GM10248 (cell line): ENCODE data around the gene KRTAP4-6.
"Not testable (repeated sequence)": the region's sequence is repeated elsewhere in the genome, so short reads cannot be mapped to it uniquely, and the experiment has no call there.

Experiments used
- CTCF ChIA-PET: fragments of 300-600 bp; sonication (Branson Sonifier 250); formaldehyde crosslinking; extraction: SDS; loops from one replicate; lab custom pipeline; 2021; ENCODE audit warnings: antibody characterized with exemption; lab: Yijun Ruan, JAX
- POLR2A ChIA-PET: fragments of 350-650 bp; sonication (Branson Sonifier 250); formaldehyde crosslinking; extraction: SDS; loops from one replicate; lab custom pipeline; 2020; ENCODE audit warnings: antibody characterized with exemption; lab: Yijun Ruan, JAX
- DNase-seq: peaks from one replicate; pipeline ENCODE4 v3.0.0; 2012; ENCODE audit errors: extremely low spot score
- TF ChIP-seq, protein P1 (sequence below): IDR thresholded peaks from 2 replicates; pipeline ENCODE4 v1.5.1; 2012; ENCODE audit warnings: mild to moderate bottlenecking, low read depth; ENCODE audit errors: extremely low read depth, missing control alignments, control extremely low read depth

KRTAP4-6 gene

DNA sequence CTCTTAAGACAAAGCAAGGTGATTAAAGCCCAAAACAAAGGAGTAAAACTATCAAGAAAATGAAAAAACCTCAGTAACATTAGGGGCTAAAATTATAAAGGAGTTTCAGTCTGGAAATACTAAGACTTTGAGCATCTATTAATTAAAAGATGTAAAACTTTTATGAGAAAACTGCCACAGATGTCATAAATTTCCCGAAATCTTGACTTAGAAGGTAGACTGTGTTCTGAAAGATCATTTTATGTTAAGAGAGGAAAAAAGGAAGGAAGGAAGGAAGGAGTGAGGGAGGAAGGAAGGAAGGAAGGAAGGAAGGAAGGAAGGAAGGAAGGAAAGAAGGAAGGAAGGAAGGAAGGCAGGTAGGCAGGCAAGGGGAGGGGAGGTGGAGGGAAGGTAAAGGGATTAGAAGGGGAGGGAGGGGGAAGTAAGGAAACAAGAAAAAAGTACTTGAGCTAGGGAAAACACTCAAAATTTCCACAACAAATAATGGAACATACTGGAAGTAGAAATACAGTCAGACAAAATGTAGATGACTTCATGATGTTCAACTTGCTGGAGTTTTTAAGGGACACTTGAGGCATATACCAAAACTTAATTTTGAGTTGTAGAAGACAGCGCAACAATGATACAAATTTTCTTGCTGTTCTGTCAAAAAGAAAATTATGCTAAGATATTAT is 7.3 kb upstream of the KRTAP4-6 start:
- CTCF ChIA-PET: no interaction called here
- POLR2A ChIA-PET: no interaction called here

DNA sequence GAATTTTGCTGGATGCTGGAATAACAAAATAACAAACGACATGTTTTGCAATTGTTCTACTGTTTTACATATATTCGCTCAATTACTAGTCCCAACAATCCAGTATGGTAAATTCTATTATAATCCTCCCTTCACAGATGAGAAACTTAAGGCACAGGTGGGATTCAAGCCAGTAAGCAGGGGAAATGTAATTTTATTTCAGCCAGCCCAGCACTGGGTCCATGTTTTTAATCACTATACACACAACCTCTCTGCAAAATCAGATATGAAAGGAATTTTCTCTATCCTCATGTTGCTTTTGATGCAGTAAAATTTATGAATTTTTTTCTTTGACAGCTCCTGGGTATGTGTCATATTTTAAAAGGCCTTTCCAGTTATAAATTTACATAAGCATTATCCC is 4.9 kb upstream of the KRTAP4-6 start:
- DNase-seq: no peak
- ChIA-PET CTCF (no interaction called here), POLR2A (no interaction called here)
- TF ChIP-seq, protein P1, sequence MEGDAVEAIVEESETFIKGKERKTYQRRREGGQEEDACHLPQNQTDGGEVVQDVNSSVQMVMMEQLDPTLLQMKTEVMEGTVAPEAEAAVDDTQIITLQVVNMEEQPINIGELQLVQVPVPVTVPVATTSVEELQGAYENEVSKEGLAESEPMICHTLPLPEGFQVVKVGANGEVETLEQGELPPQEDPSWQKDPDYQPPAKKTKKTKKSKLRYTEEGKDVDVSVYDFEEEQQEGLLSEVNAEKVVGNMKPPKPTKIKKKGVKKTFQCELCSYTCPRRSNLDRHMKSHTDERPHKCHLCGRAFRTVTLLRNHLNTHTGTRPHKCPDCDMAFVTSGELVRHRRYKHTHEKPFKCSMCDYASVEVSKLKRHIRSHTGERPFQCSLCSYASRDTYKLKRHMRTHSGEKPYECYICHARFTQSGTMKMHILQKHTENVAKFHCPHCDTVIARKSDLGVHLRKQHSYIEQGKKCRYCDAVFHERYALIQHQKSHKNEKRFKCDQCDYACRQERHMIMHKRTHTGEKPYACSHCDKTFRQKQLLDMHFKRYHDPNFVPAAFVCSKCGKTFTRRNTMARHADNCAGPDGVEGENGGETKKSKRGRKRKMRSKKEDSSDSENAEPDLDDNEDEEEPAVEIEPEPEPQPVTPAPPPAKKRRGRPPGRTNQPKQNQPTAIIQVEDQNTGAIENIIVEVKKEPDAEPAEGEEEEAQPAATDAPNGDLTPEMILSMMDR: no peak

More for the DNA sequence above, 7.3 kb upstream of the KRTAP4-6 start:
- no peak for DNase-seq
- TF ChIP-seq, protein P1: no peak

DNA sequence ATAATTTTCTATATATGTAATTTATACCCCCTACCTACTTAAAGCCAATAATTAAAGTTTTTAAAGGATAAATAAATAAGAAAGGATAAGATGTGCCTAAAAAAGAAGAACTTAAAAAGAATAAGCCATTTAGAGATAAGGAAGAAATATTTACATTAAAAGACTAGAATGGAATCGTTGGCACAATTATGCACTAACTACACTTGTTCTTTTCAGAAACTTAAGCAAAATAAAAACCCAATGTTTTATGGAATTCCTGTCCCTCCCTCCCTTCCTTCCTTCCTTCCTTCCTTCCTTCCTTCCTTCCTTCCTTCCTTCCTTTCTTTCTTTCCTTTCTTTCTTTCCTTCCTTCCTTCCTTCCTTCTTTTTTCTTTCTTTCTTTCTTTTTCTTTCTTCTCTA is 4.5 kb upstream of the KRTAP4-6 start:
- CTCF ChIA-PET: no interaction called here
- TF ChIP-seq, protein P1: no peak
- POLR2A ChIA-PET: no interaction called here
- DNase-seq: no peak

DNA sequence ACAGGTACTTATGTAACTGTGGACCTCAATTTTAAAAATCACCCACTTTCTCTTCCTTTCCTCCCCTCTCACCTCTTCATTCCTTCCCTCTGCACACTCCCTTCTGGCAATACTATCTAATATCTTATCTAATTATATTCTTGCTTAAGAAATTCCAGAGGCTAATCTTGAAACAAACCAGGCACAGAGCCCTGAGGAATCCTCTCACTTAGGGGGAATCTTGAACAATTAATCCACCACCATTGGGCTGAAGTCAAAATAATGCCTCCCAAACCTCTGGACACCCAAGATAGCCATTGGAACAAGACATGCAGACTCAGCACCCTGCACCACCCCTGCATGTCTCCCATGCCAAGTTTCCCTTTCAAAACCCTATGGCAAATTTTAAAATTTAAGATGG is 1.0 kb upstream of the KRTAP4-6 start:
- DNase-seq: no peak
- CTCF ChIA-PET: interaction anchor here (1.0 kb wide), 2 partner anchors 12 to 13 kb away, joined by 3 to 4 read pairs; no protein-coding TSS in a partner anchor
- TF ChIP-seq, protein P1: no peak
- POLR2A ChIA-PET: no interaction called here

DNA sequence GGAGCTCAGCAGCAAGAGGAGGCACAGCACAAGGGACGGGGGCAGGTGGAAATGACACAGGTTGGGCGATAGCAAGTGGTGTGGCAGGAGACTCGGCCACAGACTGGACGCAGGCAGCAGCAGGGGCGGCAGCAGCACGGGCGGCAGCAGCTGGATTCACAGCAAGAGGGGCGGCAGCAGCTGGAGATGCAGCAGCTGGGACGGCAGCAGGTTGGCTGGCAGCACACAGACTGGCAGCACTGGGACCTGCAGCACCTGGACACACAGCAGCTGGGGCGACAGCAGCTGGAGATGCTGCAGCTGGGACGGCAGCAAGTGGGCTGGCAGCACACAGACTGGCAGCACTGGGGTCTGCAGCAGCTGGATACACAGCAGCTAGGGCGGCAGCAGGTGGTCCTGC is 479 bp downstream of the KRTAP4-6 start:
- CTCF ChIA-PET, DNase-seq, POLR2A ChIA-PET: not testable (repeated sequence)

DNA sequence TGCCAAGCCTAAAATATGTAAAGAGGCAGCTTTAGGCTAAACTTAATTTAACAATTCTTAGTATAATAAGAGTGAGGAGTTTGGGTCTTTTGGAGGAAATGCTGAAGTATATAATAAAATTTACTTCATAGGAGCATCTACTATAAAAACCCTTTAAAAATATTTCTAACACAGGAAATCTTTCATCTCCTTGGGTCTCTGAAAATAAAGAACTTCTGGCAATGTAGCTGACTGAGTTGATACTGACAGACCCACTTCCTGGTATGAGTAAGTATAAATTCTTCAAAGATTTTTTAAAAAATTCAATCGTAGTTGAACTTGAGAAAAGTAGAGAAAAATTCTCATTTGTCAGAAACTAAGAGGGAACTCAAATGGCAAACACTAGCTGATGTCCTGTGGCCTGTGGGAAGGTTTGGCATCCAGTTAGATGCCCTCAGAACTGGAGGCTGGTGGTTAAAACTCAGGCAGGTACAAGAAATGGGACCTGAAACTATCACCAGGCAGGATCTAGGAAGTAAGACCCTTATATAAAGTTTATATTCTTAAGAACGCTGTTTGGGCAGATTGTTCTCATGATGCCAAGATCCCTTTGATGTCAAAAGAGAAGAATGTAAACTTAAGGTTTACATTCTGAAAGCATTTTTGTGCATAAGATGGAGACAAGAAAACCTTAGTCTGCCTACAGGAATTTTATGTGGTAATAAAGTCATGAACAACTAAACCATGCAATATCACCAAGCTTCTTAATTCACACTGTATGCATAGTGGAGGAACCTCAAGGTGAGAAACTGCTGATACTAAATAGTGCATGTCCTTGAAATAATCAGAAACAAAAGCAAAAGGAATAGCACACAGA is 6.2 kb downstream of the KRTAP4-6 start:
- ChIA-PET CTCF (no interaction called here), POLR2A (no interaction called here)
- no peak for DNase-seq

More for the DNA sequence above, 6.2 kb downstream of the KRTAP4-6 start:
- TF ChIP-seq, protein P1: no peak
